Activated CD8-positive, alpha-beta memory T cell treated with anti-CD3 and anti-CD28 coated beads for 36 hours (primary cell): Measurements from ENCODE around the gene MYO18B. TPM values are rescaled to one million over a fixed set of nuclear protein-coding genes. Genes with fewer than 3 reads are reported as not detected.

Source experiments
- CTCF ChIA-PET: fragments of 350-600 bp; sonication (Branson Sonifier 250); formaldehyde crosslinking; loops from one replicate; lab custom pipeline; 2021; ENCODE audit warnings: antibody characterized with exemption; lab: Charles Lee
- POLR2A ChIA-PET: fragments of 350-600 bp; sonication (Branson Sonifier 250); formaldehyde crosslinking; loops from one replicate; lab custom pipeline; 2021; ENCODE audit warnings: antibody characterized with exemption; lab: Charles Lee
- total RNA-seq, 2 experiments: library from RNA; stranded (reverse); gene quantifications; one replicate each; pipeline ENCODE4 v1.2.3, GENCODE V29; 2021

Gene MYO18B
- total RNA-seq, 2 experiments from 2014 or later, result 0.57 to 0.80 TPM

DNA sequence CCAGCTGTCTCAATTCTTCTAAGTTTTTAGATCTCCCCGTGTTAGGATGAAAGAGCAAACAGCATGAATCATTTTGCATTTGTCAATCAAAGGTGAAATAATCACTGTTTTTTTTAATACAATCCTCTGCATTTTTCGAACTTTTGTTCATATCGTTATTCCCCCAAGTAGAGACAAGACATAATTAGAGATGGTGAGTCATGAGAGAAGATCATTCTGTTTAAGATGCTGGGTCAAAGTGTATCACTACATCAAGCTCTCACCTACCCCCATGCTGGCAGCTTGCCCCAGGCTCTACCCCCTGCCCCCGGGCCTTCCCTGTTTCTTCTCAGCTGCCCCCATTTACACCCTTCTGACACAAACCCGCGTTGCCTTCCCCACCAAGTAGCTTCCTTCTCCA, 30.5 kb upstream of the MYO18B start:
- ChIA-PET POLR2A (no interaction called here), CTCF (no interaction called here)

DNA sequence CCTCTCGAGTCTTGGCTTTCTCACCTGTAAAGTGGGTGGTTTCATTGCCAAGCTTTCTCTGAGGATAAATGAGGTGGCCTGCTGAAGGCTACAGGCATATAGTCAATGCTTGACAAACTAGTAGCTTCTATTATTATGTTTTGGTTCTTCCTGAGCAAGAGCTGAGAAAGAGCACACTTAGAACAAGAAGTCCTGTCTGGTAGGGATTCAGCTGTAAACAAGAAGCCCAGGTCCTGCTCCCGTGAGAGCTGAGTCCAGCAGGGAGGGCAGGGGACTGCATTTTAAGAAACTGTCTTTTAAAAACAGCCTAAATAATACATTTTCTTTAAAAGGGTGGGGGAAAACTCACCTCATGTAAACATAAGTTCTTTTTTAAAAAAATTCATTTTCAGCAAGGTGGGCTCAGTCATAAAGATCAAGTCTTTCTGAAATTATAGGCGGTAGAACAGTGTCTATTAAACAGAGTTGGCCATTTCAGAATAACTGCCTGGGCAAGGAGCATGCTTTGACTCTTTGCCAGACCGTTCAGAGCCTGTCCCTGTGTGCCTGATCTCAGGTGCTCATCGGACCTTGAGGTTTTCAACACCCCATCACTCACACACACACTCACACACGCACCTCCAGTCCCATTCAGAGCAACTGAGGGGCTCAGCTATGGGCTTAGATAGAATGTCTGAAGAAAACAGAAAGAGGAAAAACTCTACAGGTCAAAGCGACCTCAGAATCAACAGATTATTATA, 29.2 kb upstream of the MYO18B start:
- ChIA-PET POLR2A (interaction anchor here (0.5 kb wide), 1 partner anchor 925 kb away, joined by 3 read pairs; no protein-coding TSS in a partner anchor), CTCF (no interaction called here)

DNA sequence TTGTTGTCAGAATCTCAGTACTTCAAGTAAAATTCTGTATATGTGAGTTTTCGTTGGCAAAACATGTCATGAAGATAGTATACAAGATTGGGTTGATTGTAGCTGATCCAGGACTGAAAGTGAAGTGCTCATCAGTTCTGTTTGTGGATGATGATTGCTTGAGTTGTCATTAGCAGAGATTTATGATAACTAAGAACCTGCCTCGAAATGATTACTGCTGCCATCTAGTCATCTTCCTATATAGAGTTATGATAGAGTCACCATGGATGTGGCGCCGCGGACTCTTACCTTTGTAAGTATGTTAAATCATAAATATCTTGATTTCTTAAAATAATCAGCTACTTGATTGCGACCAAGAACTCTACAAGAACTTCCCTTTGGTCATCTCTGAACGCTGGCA, 27.9 kb upstream of the MYO18B start:
- POLR2A ChIA-PET, result no interaction called here

DNA sequence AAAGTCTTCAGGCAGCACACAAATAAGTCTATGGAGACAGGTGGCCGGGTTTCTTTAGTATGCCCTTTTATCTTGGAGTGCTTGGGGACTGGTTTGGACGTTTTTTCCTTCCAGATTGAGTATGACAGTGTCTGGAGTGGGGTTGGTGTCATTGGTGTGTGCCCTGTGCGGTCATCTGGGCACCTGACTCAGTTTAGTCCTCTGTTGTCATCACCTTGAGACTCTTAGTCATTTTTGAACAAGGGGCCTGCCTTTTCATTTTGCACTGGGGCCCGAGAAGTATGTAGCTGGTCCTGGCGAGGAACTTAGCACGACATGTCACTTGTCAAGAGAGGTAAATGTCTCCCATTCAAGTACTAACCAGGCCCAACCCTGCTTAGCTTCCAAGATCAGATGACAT, 27.2 kb upstream of the MYO18B start:
- ChIA-PET POLR2A (no interaction called here), CTCF (no interaction called here)

More for the DNA sequence above, 27.9 kb upstream of the MYO18B start:
- CTCF ChIA-PET, result no interaction called here

DNA sequence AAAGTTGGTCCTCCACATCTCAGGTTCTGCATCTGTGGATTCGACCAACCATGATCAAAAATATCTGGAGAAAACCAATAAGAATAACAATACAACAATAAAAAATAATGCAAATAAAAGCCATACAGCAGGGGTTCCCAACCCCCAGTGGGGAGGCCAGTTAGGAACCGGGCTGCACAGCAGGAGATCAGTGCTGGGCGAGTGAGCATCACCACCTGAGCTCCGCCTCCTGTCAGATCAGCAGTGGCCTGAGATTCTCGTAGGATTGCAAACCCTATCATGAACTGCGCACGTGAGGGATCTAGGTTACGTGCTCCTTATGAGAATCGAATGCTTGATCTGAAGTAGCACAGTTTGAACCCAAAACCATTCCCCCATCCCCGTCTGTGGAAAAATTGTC, 25.4 kb upstream of the MYO18B start:
- ChIA-PET CTCF (no interaction called here), POLR2A (no interaction called here)

DNA sequence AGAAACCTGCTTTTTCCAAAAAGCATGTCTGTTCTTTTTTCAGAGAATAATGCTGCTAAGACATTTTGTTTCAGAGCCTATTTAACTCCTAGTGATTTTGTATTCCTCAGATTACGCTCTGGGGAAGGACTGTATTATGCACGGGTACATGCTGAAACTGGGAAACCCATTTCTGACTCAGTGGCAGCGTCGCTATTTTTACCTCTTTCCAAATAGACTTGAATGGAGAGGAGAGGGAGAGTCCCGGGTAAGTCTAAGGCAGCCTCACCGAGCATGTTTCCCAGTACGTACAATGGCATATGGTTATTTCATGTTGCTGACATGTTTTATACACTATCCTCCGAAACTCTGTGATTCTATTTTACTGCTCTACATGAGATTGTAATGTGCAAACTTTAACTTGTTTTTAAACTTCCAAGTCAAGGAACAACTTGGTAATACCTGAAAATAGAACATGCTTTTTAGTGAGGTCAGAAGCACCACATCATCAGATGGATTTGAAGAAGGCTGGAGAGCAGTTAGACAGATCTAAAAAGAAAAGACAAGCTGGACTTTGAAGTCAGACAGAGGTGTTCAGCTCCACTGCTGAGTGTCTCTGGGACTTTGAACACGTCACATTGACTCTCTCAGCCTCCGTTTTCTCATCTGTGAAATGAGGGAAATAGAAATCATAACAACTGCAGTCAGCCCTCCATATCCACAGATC, 23.7 kb upstream of the MYO18B start:
- POLR2A ChIA-PET, result no interaction called here
- CTCF ChIA-PET, result no interaction called here

DNA sequence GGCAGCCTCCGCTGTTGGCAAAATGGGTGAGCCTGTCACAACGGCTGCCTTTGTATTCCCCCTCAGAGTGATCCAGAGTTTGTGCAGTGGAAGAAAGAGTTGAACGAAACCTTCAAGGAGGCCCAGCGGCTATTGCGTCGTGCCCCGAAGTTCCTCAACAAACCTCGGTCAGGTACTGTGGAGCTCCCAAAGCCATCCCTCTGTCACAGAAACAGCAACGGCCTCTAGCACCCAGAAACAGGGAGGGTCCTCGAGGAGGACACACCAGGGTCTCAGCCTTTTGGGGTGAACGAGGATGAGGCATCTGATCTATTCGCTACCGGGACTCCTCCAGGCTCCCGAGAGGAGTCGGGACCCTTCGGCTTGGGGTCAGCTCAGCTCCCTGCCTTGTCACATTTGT, 19.8 kb upstream of the MYO18B start:
- ChIA-PET POLR2A (no interaction called here), CTCF (no interaction called here)

DNA sequence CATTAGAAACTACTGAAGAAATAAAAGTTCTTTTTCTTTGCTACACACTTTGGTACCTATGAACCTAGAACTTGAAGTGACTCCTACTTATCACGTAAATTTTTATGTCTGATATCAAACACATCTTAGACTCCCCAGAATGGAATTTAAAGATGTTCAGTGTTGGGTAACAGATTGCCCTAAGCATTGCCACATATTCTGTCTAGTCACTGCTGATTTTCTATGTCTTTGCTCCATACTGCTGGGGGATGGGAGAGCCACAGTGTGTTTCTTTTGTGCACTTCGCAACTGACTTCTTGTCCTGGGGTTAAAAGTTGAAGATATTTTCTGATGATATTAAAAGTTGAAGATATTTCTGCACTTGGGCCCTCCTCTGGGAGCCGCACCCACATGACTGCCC, 19.4 kb upstream of the MYO18B start:
- ChIA-PET POLR2A (no interaction called here), CTCF (no interaction called here)

DNA sequence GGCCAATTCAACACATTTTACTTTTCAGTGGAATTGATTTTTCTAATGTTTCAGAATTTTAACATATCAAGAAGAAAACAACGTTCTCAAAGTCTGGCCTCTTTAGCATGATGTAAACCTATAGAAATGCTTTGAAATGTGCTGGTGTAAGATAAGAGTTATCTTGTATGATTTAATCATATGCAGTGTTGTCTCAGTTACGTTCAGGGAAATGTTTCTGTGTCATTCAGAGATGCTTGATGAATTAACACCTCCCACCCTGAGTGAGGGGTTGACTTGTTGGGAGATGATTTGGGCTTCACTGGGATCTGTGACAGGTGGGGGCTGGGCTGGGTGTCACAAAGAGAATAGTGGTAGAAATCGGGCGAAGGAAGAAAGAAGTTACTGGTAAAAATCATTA, 15.7 kb upstream of the MYO18B start:
- POLR2A ChIA-PET, result no interaction called here
- CTCF ChIA-PET, result no interaction called here

DNA sequence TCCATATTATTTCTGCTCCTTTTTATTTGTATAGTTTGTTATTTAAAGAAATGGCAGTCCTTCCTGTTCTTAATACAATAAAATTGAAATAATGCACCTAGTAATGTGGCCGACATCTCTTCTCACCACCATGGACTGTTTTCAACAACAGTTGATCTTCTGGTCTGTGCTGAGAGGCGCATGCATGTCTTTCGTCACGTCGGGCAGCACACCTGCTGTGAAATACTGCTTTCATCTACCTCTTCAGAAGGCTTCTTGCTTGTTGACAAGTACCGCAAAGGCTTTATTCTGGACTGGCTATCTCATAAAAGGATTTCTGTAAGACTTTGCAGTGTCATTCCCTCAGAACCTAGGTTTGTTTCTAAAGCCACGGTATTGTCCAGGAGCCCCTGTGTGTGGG, 13.9 kb upstream of the MYO18B start:
- POLR2A ChIA-PET, result no interaction called here
- CTCF ChIA-PET, result no interaction called here

DNA sequence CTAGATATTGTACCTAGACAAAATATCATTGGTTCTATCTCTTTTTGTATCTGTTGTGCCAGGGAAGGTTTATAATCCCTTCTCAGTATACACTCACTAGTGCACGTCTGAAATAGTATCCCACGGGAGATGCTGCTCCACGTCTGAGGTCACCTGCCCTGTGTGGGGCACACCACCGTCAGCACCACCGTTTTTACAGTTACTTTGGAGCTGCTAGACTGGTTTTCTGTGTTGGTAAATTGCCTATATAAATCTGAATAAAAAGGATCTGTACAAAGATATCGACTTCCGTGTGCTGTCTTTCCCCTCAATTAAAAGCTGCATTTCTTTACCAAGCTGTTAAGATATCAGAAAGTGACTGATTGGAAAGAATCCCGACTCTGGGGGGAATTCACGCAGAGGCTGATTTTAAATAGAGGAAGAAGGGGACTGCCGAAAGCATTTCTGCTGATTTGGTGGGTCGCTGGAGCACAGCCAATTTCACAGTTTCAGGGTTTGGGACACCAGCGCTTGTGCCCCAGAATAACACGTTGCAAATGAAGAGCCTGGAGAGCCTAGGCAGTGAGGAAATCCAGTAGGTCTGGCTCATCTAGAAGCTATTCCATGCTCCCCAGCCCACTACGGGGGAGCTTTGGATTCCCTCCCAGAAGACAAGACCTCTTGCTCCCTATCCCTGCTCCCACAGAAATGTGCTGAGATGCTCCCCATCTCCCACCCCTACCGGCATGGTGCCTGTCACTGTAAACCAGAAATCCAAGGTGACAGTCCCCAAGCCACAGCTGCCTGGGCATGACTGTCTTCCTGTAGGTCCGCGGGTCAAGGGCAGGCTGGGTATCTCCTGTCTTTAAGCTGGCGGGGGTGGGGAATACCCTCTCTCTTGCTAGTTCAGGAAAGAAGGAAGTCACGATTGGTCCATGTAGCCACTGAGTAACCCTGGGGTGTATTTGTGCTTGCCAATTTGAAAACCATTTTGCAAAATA, 12.7 kb upstream of the MYO18B start:
- ChIA-PET CTCF (interaction anchor here (1.4 kb wide), 1 partner anchor 44 kb away, joined by 5 read pairs; no protein-coding TSS in a partner anchor), POLR2A (no interaction called here)

DNA sequence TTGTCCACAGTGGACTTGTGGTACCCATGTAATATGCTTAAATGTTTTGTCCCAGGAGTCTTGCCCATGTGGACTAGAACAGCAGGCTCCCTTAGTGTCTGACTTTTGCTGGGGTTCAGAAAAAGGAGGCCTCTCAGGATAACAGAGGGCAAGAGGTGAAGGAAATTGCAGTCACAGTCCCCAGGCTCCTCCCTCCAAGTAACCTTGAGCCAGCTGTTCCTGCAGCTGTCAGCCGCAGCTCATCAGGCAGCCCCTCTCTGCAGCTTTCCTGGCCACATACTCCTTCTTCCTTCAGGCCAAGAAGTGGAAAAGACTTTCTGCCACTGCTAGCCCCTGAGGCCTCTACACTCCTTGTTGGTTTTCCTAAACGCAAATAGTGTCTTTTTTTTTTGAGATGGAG, 6.3 kb upstream of the MYO18B start:
- POLR2A ChIA-PET, result interaction anchor here (0.6 kb wide), 1 partner anchor 938 kb away, joined by 3 read pairs; no protein-coding TSS in a partner anchor
- CTCF ChIA-PET, result no interaction called here

DNA sequence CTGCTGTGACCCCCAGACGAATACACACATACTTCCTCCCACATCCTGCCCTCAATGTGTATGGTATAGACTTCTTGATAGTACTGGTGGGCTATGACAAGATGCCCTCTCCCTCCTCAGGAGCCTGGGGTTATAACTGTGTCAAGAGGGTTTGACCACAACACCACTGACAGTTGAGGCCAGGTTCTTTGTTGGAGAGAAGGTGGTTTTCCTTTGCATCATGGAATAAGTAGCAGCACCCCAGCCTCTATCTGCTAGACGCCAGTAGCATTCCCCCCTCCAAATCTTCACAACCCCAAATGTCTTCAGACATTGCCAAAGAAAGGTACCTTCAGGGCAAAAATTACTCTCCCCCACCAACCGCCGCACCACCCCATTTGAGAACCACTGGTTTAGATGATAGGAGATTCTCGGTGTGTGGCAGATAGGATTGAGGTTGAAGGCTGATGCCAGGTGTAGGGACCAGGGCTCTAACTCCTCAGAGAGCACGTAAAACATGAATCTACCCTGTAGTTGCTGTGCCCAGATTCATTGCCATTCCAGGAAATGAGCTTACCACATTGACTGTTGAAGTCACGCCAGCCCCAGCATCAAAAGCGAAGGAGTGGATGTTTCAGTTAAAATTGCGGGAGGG, 5.5 kb upstream of the MYO18B start:
- ChIA-PET CTCF (no interaction called here), POLR2A (no interaction called here)

DNA sequence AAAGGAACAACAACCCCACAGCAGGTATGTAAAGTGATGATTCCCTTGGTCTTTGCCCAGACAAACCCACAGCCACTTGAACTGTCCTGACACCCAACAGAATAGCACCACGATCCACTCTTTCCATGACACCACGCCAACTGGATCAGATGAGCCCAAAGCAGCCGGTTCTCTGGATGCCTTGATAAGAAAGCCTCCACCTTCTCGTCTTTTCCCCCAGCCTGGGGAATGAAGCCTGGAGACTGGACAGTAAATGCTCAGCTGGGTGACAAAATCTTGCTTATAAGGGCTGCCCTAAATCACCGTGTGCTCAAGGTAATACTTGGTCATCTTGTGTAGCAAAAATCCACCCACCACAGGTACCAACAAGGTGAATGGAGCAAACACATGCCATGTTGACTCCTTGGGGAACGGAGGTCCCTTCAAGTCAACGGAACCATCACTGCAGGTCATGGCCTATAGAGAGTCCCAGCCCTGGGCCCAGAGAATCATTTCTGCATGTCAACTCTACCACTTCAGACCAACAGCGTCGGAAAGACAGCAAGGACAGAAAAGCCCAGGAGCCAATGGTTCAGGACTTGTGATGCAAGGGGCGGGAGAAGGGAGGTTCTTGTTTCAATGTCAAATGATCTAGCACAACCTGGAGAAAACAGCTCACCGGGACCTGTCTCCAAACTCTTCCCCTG, 2.2 kb upstream of the MYO18B start:
- ChIA-PET CTCF (interaction anchor here (0.7 kb wide), 1 partner anchor 33 kb away, joined by 3 read pairs; no protein-coding TSS in a partner anchor), POLR2A (no interaction called here)

DNA sequence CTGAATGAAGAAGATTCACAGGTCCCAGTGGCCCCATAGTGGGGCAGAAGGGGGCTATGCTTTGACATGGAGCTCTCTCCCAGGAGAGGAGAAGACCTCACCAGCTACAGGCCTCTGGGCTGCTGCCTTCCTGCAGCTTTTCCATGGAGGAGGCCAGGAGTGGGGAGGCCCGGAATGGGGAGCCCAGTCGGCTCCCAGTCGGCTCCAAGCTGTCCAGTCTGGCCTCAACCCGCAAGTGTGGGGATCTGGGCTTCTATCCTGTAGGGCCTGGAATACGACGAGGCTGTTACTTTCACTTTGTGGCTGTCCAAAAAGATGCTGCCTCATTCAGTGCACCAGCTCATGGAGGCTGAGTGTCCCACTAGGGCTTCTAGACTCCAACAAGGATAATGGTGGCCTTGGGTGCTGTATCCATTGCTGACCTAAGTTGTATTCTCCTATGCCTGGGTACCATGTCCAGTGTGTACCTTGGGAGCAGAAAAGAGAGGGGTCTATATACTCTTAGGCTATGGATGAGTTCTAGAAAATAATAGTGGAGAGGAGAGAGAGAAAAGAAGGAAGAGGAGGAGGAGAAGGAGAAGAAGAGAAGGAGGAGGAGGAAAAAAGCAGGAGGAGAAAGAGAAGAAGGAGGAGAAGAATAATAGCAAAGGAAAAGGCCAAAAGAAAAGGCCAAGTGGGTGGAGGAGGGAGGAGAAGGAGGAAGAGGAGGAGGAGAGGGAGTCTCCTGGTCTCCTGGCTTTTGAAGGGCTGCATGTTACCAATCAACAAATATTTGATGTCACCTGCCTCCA, 1.1 kb downstream of the MYO18B start:
- ChIA-PET POLR2A (no interaction called here), CTCF (interaction anchor here (0.5 kb wide), 1 partner anchor 714 kb away, joined by 3 read pairs; no protein-coding TSS in a partner anchor)

DNA sequence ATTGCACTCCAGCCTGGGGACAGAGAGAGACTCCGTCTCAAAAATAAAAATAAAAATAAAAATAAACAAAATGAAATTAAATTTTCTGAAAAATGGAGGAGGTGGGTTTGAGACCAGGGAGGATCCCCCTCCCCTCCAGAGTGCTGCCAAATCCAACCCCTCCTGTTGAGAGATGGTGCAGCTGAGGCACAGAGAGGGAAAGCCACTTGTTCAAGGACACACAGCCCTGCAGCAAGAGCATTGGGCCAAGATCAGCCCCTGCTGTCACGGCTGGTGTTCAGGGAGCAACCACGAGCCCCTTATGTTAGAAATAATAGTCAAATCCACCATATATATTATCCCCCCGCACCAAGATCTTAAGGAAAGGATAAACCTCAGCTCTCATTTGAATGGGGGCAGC, 2.7 kb downstream of the MYO18B start:
- CTCF ChIA-PET, result interaction anchor here (0.8 kb wide), 1 partner anchor 19 kb away, joined by 3 read pairs; no protein-coding TSS in a partner anchor
- POLR2A ChIA-PET, result no interaction called here

DNA sequence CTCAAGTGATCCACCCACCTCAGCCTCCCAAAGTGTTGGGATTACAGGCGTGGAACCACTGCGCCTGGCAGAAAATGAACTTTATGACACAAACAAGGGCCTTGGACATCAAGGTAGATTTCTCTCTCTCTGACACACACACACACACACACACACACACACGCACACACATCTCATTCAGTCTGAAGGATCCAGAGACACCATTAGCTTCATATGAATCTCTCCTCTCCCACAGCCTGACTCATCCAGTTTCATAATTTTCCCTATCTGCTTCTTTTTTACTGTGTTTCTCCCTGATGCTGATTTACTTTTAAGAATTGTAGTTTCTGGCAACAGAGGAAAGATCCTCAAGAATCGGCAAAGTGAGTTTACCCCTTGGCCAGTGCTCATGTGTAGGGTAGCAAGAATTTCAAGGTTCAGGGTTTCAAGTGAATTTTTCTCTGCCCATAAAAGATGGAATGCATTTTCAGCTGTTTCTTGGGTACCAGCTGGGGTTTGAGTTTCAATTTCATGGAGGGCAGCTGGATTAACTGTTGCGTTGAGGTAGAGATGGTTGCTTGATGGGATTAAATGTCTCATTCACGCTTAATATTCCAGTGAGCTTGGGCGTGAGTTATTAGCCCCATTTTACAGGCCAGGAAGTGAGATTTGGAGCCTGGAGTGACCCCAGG, 3.5 kb downstream of the MYO18B start:
- ChIA-PET POLR2A (no interaction called here), CTCF (interaction anchor here (0.8 kb wide), 1 partner anchor 18 kb away, joined by 3 read pairs; no protein-coding TSS in a partner anchor)
